A549 (cell line): Measurements from ENCODE around the gene PEPD. TPM values are rescaled to one million over a fixed set of nuclear protein-coding genes. Genes with fewer than 3 reads are reported as not detected.

Source experiments
- ATAC-seq, 2 experiments: fragments of 200-7000 bp in 1 of 2; fragments of >200 bp in 1 of 2; cut with Nextera tagmentation in 1 of 2; cut with Tn5 transposase in 1 of 2; 3 replicates each; pipeline versions ENCODE4 v1.8.0 to v1.9.1; 2018 to 2020; ENCODE audit warnings: mild to moderate bottlenecking in 1 of 2, moderate library complexity in 1 of 2
- CTCF ChIA-PET: fragments of 300-600 bp; sonication (Branson Sonifier 250); formaldehyde crosslinking; extraction: SDS; loops from one replicate; lab custom pipeline; 2021; ENCODE audit warnings: antibody characterized with exemption, inconsistent platforms; lab: Yijun Ruan, JAX
- POLR2A ChIA-PET: fragments of 350-600 bp; formaldehyde crosslinking; extraction: SDS; loops from one replicate; lab custom pipeline; 2021; ENCODE audit warnings: antibody characterized with exemption, inconsistent platforms; lab: Yijun Ruan, JAX
- DNase-seq, 2 experiments: peaks; one replicate each; pipeline versions ENCODE4 v3.0.0 to v3.0.0-alpha.2; 2011 to 2016; ENCODE audit warnings: low read depth in 1 of 2, low spot score in 1 of 2
- FAIRE-seq: peaks from 2 replicates; lab custom pipeline; 2011; peaks lifted over from hg19 to GRCh38; lab: Jason Lieb, UNC
- H3K27ac ChIP-seq, 2 experiments: fragments of >200 bp; sonication (Bioruptor Twin); formaldehyde crosslinking; 3 replicates each; pipeline ENCODE4 v1.5.1; 2016 to 2017
- H3K4me1 ChIP-seq: fragments of >200 bp; sonication (Bioruptor Twin); formaldehyde crosslinking; 3 replicates; pipeline ENCODE4 v1.6.1; 2016
- H3K4me2 ChIP-seq: fragments of >200 bp; sonication (Bioruptor Twin); formaldehyde crosslinking; 3 replicates; pipeline ENCODE4 v1.6.1; 2016
- H3K4me3 ChIP-seq: fragments of >200 bp; sonication (Bioruptor Twin); formaldehyde crosslinking; 3 replicates; pipeline ENCODE4 v1.5.1; 2016
- H3K9me3 ChIP-seq: fragments of >200 bp; sonication (Bioruptor Twin); formaldehyde crosslinking; 3 replicates; pipeline ENCODE4 v1.6.1; 2016
- ATOH8 ChIP-seq: fragments of 250-450 bp; sonication (Bioruptor Pico); IDR thresholded peaks from 2 replicates; pipeline ENCODE4 v1.5.0; 2020; ENCODE audit warnings: low read depth, mild to moderate bottlenecking, moderate library complexity
- BHLHE40 ChIP-seq: IDR thresholded peaks from 2 replicates; pipeline ENCODE4 v1.6.1; 2012; ENCODE audit warnings: low read depth, low read length, inconsistent platforms
- CBX2 ChIP-seq: fragments of 200-600 bp; sonication (generic); IDR thresholded peaks from 2 replicates; pipeline ENCODE4 v1.6.1; 2016; ENCODE audit warnings: low read depth, mild to moderate bottlenecking, borderline replicate concordance
- CBX8 ChIP-seq: fragments of 200-600 bp; sonication (generic); IDR thresholded peaks from 2 replicates; pipeline ENCODE4 v1.6.1; 2016
- CHD4 ChIP-seq: fragments of 200-600 bp; sonication (generic); IDR thresholded peaks from 2 replicates; pipeline ENCODE4 v1.6.1; 2016; ENCODE audit warnings: antibody characterized with exemption, mild to moderate bottlenecking, borderline replicate concordance
- EHF ChIP-seq: fragments of 250-450 bp; sonication (Bioruptor Pico); IDR thresholded peaks from 2 replicates; pipeline ENCODE4 v1.5.0; 2020; ENCODE audit warnings: mild to moderate bottlenecking
- FOSB ChIP-seq: fragments of 250-450 bp; sonication (Bioruptor Pico); IDR thresholded peaks from 2 replicates; pipeline ENCODE4 v1.5.0; 2020; ENCODE audit warnings: mild to moderate bottlenecking, moderate library complexity
- FOXS1 ChIP-seq: fragments of 250-450 bp; sonication (Bioruptor Pico); IDR thresholded peaks from 2 replicates; pipeline ENCODE4 v1.5.0; 2020; ENCODE audit warnings: mild to moderate bottlenecking, moderate library complexity
- HEYL ChIP-seq: fragments of 250-450 bp; sonication (Bioruptor Pico); IDR thresholded peaks from 2 replicates; pipeline ENCODE4 v1.8.0; 2021; ENCODE audit warnings: mild to moderate bottlenecking, moderate library complexity
- JUNB ChIP-seq: fragments of >200 bp; sonication (Bioruptor Twin); formaldehyde crosslinking; IDR thresholded peaks from 2 replicates; pipeline ENCODE4 v1.6.1; 2016
- KDM1A ChIP-seq: fragments of 200-600 bp; sonication (generic); IDR thresholded peaks from 2 replicates; pipeline ENCODE4 v1.6.1; 2016; ENCODE audit warnings: low read depth, mild to moderate bottlenecking
- MAFK ChIP-seq: fragments of 450-650 bp; IDR thresholded peaks from 2 replicates; pipeline ENCODE4 v1.6.1; 2014; ENCODE audit not compliant: partially characterized antibody
- MAX ChIP-seq: IDR thresholded peaks from 2 replicates; pipeline ENCODE4 v1.6.1; 2012
- MAZ ChIP-seq: fragments of 150-350 bp; IDR thresholded peaks from 2 replicates; pipeline ENCODE4 v1.6.1; 2014; ENCODE audit warnings: antibody characterized with exemption, low read depth, low read length, borderline replicate concordance
- MYC ChIP-seq: IDR thresholded peaks from 2 replicates; pipeline ENCODE4 v1.6.1; 2012; ENCODE audit warnings: mild to moderate bottlenecking, inconsistent platforms, low read length, improper control_type of control experiment, borderline replicate concordance
- NPAS2 ChIP-seq: fragments of 250-450 bp; sonication (Bioruptor Pico); IDR thresholded peaks from 2 replicates; pipeline ENCODE4 v1.8.0; 2022; ENCODE audit warnings: mild to moderate bottlenecking, moderate library complexity, borderline replicate concordance
- NR3C1 ChIP-seq: fragments of >200 bp; sonication (Bioruptor Twin); formaldehyde crosslinking; IDR thresholded peaks from 3 replicates; pipeline ENCODE4 v1.6.1; 2017
- POLR2A ChIP-seq: IDR thresholded peaks from 2 replicates; pipeline ENCODE4 v1.6.1; 2012; ENCODE audit warnings: mild to moderate bottlenecking, low read length
- POLR2AphosphoS2 ChIP-seq: conservative IDR thresholded peaks from 2 replicates; pipeline ENCODE4 v1.6.1; 2012; ENCODE audit warnings: low read length, improper control_type of control experiment, inconsistent platforms
- RAD21 ChIP-seq, 2 experiments: fragments of >200 bp in 1 of 2; sonication (Bioruptor Twin) in 1 of 2; formaldehyde crosslinking in 1 of 2; IDR thresholded peaks in 1 of 2; conservative IDR thresholded peaks in 1 of 2; 2 replicates in 1 of 2; 3 replicates in 1 of 2; pipeline ENCODE4 v1.6.1; 2012 to 2018; ENCODE audit warnings: inconsistent platforms in 1 of 2
- RARB ChIP-seq: fragments of 250-450 bp; sonication (Bioruptor Pico); IDR thresholded peaks from 2 replicates; pipeline ENCODE4 v1.8.0; 2021; ENCODE audit warnings: mild to moderate bottlenecking, moderate library complexity
- RCOR1 ChIP-seq: fragments of 150-350 bp; IDR thresholded peaks from 2 replicates; pipeline ENCODE4 v1.6.1; 2014; ENCODE audit warnings: antibody characterized with exemption, low read length, low read depth
- RFX5 ChIP-seq: fragments of 450-650 bp; IDR thresholded peaks from 2 replicates; pipeline ENCODE4 v1.7.1; 2014; ENCODE audit warnings: antibody characterized with exemption, mild to moderate bottlenecking, moderate library complexity
- RNF2 ChIP-seq: fragments of 200-600 bp; sonication (generic); IDR thresholded peaks from 2 replicates; pipeline ENCODE4 v1.6.1; 2016; ENCODE audit warnings: low read depth, mild to moderate bottlenecking, antibody characterized with exemption, moderate library complexity, borderline replicate concordance
- WGBS: methylation state at CpG from one replicate; pipeline ENCODE4 v1.1.6; 2017; ENCODE audit errors: missing lambda C conversion rate; 5-methylcytosine and 5-hydroxymethylcytosine counted together
- polyA plus RNA-seq, 4 experiments: library from polyadenylated mRNA; depleted of rRNA in 3 of 4; stranded (reverse); fragments of >200 nt; fragmentation: RNase III in 1 of 4; extraction: RNeasy Plus Mini Kit Qiagen cat#74134 plus additional on column Dnase treatment in 1 of 4; gene quantifications; 2 replicates in 3 of 4; 3 replicates in 1 of 4; pipeline ENCODE4 v1.2.3, GENCODE V29; 2011 to 2017
- TF ChIP-seq, protein P1 (sequence below): fragments of 250-450 bp; sonication (Bioruptor Pico); IDR thresholded peaks from 2 replicates; pipeline ENCODE4 v1.5.0; 2021; ENCODE audit warnings: mild to moderate bottlenecking, moderate library complexity, borderline replicate concordance
- TF ChIP-seq, protein P2 (sequence below): IDR thresholded peaks from 2 replicates; pipeline ENCODE4 v1.6.1; 2012

The PEPD gene
- polyA plus RNA-seq, 2 of the 4 experiments (the other 2 are of a cell fraction), result 85.5 to 100 TPM

DNA sequence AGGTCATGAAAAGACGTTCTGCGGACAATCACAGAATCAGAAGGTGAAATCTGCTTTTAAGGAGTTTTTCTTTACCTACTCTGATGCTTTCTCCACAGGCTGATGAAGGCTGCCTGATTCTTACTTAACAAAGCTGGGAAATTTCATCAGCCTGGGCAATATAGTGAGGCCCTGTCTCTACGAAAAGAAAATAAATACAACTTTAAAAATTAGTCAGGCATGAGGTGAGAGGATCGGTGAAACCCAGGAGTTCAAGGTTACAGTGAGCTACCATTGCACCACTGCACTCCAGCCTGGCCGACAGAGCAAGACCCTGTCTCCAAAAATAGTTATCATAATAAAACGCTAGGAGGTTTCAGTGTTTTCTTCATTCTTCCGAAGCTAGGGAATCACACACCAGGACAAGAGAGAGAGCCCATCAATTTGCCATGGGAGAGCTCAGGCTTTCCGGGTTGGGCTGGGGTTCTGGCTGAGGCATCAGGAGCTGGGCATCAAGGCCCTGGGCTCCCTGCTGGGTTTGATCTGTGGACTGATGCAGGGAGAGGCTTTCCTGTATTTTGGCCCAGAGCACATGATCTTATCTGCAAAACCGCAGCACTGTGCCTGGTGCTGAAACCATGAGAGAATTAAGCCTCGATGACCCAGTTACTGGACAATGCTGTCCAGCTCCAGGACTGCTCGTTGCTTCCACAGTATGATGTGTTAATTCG, 173.1 kb downstream of the PEPD start:
- ChIA-PET CTCF (interaction anchor here (0.6 to 2.0 kb wide), 14 partner anchors 12 to 590 kb away, joined by 3 to 10 read pairs (median 4); partner anchors contain the start of genes CEBPA and CEBPG), POLR2A (interaction anchor here (1.0 to 2.7 kb wide), 3 partner anchors 25 to 46 kb away, joined by 3 to 12 read pairs (median 5); partner anchors contain the start of genes CEBPA and CEBPG)
- H3K9me3 ChIP-seq, result no peaks in the 10 kb centered on the region; the same call in 2 of the 3 replicates
- H3K4me3 ChIP-seq, result no peak overlapping the region
- TF ChIP-seq RAD21 (conservative IDR thresholded peaks at IDR 0.05 in 1 of 2, IDR thresholded peaks at IDR 0.05 in 1 of 2) (no peak), POLR2AphosphoS2 (no peak), FOSB (no peak), JUNB (no peak), NPAS2 (CRISPR knock-in tag) (no peak), RARB (CRISPR knock-in tag) (no peak), RNF2 (no peak), MAX (no peak), BHLHE40 (no peak), RCOR1 (no peak)
- H3K27ac ChIP-seq, result no peak overlapping the region
- H3K4me1 ChIP-seq, result peaks cover 5% of the 10 kb centered on the region; the same call in 1 of the 3 replicates
- DNase-seq (no peak), FAIRE-seq (peak; percentile 36), ATAC-seq (peak; percentile 38 to 39; a peak in 3 of 6 replicates)
- WGBS, result 49% methylated on average over 12 of the region's 12 CpGs
- H3K4me2 ChIP-seq, result no peak overlapping the region

GRCh38 chr19:33347300-33347699, 174.3 kb downstream of the PEPD start:
- ChIA-PET POLR2A (no interaction called here), CTCF (interaction anchor here (1.2 to 2.0 kb wide), 4 partner anchors 12 to 203 kb away, joined by 3 to 10 read pairs (median 4); partner anchors contain the start of gene CEBPA)
- DNase-seq (no peak), ATAC-seq (no peak; a peak in 1 of 6 replicates), FAIRE-seq (no peak)
- Histone ChIP-seq H3K4me1 (peaks cover 5% of the 10 kb centered on the region; the same call in 1 of the 3 replicates), H3K4me3 (no peak overlapping the region), H3K27ac (no peak overlapping the region), H3K4me2 (no peak overlapping the region), H3K9me3 (no peaks in the 10 kb centered on the region; the same call in 2 of the 3 replicates)
- WGBS, result 42% methylated on average over 10 of the region's 10 CpGs
- TF ChIP-seq, protein P1, sequence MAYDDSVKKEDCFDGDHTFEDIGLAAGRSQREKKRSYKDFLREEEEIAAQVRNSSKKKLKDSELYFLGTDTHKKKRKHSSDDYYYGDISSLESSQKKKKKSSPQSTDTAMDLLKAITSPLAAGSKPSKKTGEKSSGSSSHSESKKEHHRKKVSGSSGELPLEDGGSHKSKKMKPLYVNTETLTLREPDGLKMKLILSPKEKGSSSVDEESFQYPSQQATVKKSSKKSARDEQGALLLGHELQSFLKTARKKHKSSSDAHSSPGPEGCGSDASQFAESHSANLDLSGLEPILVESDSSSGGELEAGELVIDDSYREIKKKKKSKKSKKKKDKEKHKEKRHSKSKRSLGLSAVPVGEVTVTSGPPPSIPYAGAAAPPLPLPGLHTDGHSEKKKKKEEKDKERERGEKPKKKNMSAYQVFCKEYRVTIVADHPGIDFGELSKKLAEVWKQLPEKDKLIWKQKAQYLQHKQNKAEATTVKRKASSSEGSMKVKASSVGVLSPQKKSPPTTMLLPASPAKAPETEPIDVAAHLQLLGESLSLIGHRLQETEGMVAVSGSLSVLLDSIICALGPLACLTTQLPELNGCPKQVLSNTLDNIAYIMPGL (CRISPR knock-in tag), result no peak
- TF ChIP-seq ATOH8 (CRISPR knock-in tag) (no peak), MAFK (no peak), EHF (CRISPR knock-in tag) (no peak), HEYL (CRISPR knock-in tag) (no peak), MAZ (no peak), POLR2A (no peak), FOXS1 (CRISPR knock-in tag) (no peak), MYC (no peak), CBX8 (no peak), CBX2 (no peak), CHD4 (no peak), KDM1A (no peak), RFX5 (no peak), NR3C1 (no peak), JUNB (no peak), POLR2AphosphoS2 (no peak), RARB (CRISPR knock-in tag) (no peak)
- TF ChIP-seq, protein P2, sequence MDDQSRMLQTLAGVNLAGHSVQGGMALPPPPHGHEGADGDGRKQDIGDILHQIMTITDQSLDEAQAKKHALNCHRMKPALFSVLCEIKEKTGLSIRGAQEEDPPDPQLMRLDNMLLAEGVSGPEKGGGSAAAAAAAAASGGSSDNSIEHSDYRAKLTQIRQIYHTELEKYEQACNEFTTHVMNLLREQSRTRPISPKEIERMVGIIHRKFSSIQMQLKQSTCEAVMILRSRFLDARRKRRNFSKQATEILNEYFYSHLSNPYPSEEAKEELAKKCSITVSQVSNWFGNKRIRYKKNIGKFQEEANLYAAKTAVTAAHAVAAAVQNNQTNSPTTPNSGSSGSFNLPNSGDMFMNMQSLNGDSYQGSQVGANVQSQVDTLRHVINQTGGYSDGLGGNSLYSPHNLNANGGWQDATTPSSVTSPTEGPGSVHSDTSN, result no peak
